ENCODE measurements around the gene IL4. TPM values are rescaled to one million over a fixed set of nuclear protein-coding genes. Genes with fewer than 3 reads are reported as not detected.

IL4 gene
- polyA plus RNA-seq, 1 donor from 2014 or later: not detected

DNA sequence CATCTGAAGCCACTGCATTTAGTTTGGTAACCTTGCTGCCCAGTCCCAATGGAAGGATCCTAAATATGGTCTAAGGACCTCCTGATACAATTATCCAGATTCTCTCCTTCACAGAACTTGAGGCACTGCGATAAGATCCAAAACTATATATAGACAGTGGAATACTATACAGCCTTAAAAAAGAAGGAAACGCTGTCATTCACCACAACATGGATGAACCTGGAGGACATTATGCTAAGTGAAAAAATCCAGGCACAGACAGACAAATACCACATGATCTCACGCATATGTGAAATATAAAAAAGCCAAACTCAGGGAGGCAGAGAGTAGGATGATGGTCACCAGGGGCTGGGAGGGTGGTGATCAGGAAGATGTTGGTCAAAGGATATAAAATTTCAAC lies 2.8 kb upstream of the IL4 start:
- no peaks in the 10 kb centered on the region for H3K9me3 ChIP-seq (ENCODE audit: low read length)
- H3F3A ChIP-seq (ENCODE audit: insufficient read depth, low read length, poor library complexity, severe bottlenecking): no peaks in the 10 kb centered on the region
- no peaks in the 10 kb centered on the region for H3K79me2 ChIP-seq (replicated peaks; ENCODE audit: insufficient read depth, low read length)
- H4K20me1 ChIP-seq (ENCODE audit: insufficient read depth): no peaks in the 10 kb centered on the region
- no peaks in the 10 kb centered on the region for H3K36me3 ChIP-seq (ENCODE audit: insufficient read depth, low read length)
- H3K4me2 ChIP-seq (ENCODE audit: low read length): no peak overlapping the region
- no peak overlapping the region for H3K9ac ChIP-seq (ENCODE audit: low read length)
- no peaks in the 10 kb centered on the region for H3K27me3 ChIP-seq (ENCODE audit: insufficient read depth, low read depth, low read length)
- H3K4me3 ChIP-seq (ENCODE audit: low read length): no peak overlapping the region
- no peak overlapping the region for H2AFZ ChIP-seq (ENCODE audit: low read depth, low read length)
- no peak for TF ChIP-seq SMC3 (conservative IDR thresholded peaks at IDR 0.05; ENCODE audit: poor library complexity)
- H3K9me2 ChIP-seq (ENCODE audit: insufficient read depth, low read length): no peaks in the 10 kb centered on the region
- H3K27ac ChIP-seq (ENCODE audit: low read length): no peak overlapping the region

DNA sequence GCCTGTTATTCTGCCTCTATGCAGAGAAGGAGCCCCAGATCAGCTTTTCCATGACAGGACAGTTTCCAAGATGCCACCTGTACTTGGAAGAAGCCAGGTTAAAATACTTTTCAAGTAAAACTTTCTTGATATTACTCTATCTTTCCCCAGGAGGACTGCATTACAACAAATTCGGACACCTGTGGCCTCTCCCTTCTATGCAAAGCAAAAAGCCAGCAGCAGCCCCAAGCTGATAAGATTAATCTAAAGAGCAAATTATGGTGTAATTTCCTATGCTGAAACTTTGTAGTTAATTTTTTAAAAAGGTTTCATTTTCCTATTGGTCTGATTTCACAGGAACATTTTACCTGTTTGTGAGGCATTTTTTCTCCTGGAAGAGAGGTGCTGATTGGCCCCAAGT lies 301 bp upstream of the IL4 start:
- H2AFZ ChIP-seq (ENCODE audit: low read depth, low read length): no peak overlapping the region
- no peak overlapping the region for H3K9ac ChIP-seq (ENCODE audit: low read length)
- TF ChIP-seq, protein P1, sequence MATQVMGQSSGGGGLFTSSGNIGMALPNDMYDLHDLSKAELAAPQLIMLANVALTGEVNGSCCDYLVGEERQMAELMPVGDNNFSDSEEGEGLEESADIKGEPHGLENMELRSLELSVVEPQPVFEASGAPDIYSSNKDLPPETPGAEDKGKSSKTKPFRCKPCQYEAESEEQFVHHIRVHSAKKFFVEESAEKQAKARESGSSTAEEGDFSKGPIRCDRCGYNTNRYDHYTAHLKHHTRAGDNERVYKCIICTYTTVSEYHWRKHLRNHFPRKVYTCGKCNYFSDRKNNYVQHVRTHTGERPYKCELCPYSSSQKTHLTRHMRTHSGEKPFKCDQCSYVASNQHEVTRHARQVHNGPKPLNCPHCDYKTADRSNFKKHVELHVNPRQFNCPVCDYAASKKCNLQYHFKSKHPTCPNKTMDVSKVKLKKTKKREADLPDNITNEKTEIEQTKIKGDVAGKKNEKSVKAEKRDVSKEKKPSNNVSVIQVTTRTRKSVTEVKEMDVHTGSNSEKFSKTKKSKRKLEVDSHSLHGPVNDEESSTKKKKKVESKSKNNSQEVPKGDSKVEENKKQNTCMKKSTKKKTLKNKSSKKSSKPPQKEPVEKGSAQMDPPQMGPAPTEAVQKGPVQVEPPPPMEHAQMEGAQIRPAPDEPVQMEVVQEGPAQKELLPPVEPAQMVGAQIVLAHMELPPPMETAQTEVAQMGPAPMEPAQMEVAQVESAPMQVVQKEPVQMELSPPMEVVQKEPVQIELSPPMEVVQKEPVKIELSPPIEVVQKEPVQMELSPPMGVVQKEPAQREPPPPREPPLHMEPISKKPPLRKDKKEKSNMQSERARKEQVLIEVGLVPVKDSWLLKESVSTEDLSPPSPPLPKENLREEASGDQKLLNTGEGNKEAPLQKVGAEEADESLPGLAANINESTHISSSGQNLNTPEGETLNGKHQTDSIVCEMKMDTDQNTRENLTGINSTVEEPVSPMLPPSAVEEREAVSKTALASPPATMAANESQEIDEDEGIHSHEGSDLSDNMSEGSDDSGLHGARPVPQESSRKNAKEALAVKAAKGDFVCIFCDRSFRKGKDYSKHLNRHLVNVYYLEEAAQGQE (IDR thresholded peaks at IDR 0.05; ENCODE audit: borderline replicate concordance): no peak
- TF ChIP-seq POLR2AphosphoS5 (IDR thresholded peaks at IDR 0.05) (no peak), MXI1 (conservative IDR thresholded peaks at IDR 0.05; ENCODE audit: poor library complexity, severe bottlenecking) (no peak), TAF1 (IDR thresholded peaks at IDR 0.05; ENCODE audit: low read depth) (no peak), SMC3 (conservative IDR thresholded peaks at IDR 0.05; ENCODE audit: poor library complexity) (no peak), EZH2 (IDR thresholded peaks at IDR 0.05; ENCODE audit: borderline replicate concordance, insufficient read depth, low read length, poor library complexity, severe bottlenecking) (no peak), RAD21 (conservative IDR thresholded peaks at IDR 0.05) (no peak), EP300 (conservative IDR thresholded peaks at IDR 0.05; ENCODE audit: poor library complexity, severe bottlenecking) (no peak)
- TF ChIP-seq, protein P2, sequence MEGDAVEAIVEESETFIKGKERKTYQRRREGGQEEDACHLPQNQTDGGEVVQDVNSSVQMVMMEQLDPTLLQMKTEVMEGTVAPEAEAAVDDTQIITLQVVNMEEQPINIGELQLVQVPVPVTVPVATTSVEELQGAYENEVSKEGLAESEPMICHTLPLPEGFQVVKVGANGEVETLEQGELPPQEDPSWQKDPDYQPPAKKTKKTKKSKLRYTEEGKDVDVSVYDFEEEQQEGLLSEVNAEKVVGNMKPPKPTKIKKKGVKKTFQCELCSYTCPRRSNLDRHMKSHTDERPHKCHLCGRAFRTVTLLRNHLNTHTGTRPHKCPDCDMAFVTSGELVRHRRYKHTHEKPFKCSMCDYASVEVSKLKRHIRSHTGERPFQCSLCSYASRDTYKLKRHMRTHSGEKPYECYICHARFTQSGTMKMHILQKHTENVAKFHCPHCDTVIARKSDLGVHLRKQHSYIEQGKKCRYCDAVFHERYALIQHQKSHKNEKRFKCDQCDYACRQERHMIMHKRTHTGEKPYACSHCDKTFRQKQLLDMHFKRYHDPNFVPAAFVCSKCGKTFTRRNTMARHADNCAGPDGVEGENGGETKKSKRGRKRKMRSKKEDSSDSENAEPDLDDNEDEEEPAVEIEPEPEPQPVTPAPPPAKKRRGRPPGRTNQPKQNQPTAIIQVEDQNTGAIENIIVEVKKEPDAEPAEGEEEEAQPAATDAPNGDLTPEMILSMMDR (IDR thresholded peaks at IDR 0.05; ENCODE audit: poor library complexity, severe bottlenecking): no peak
- H3K27ac ChIP-seq (ENCODE audit: low read length): no peak overlapping the region
- H3K4me2 ChIP-seq (ENCODE audit: low read length): no peak overlapping the region
- no peaks in the 10 kb centered on the region for H3K9me2 ChIP-seq (ENCODE audit: insufficient read depth, low read length)
- H3K36me3 ChIP-seq (ENCODE audit: insufficient read depth, low read length): no peaks in the 10 kb centered on the region
- no peaks in the 10 kb centered on the region for H4K20me1 ChIP-seq (ENCODE audit: insufficient read depth)
- no peaks in the 10 kb centered on the region for H3F3A ChIP-seq (ENCODE audit: insufficient read depth, low read length, poor library complexity, severe bottlenecking)
- no peaks in the 10 kb centered on the region for H3K79me2 ChIP-seq (replicated peaks; ENCODE audit: insufficient read depth, low read length)
- no peaks in the 10 kb centered on the region for H3K27me3 ChIP-seq (ENCODE audit: insufficient read depth, low read depth, low read length)
- no peak overlapping the region for H3K4me3 ChIP-seq (ENCODE audit: low read length)
- H3K9me3 ChIP-seq (ENCODE audit: low read length): no peaks in the 10 kb centered on the region
